GM23248 (cell line): ENCODE measurements around the gene TBC1D12. TPM values are rescaled to one million over a fixed set of nuclear protein-coding genes. Genes with fewer than 3 reads are reported as not detected.

Experiments
- DNase-seq: peaks from one replicate; pipeline ENCODE4 v3.0.0-alpha.2; 2015
- H2AFZ ChIP-seq: fragments of 200-600 bp; sonication (generic); 2 replicates; pipeline ENCODE4 v1.6.1; 2016; ENCODE audit warnings: antibody characterized with exemption
- H3F3A ChIP-seq: fragments of 200-600 bp; sonication (generic); 2 replicates; pipeline ENCODE4 v1.6.1; 2016; ENCODE audit warnings: mild to moderate bottlenecking, antibody characterized with exemption, mixed run types; ENCODE audit not compliant: insufficient read depth
- H3K27ac ChIP-seq: fragments of 200-600 bp; sonication (generic); 2 replicates; pipeline ENCODE4 v1.5.1; 2016; ENCODE audit warnings: mild to moderate bottlenecking
- H3K27me3 ChIP-seq: fragments of 200-600 bp; sonication (generic); replicated peaks from 2 replicates; pipeline ENCODE4 v1.6.1; 2016; ENCODE audit warnings: mild to moderate bottlenecking; ENCODE audit not compliant: insufficient read depth
- H3K36me3 ChIP-seq: fragments of 200-600 bp; sonication (generic); 2 replicates; pipeline ENCODE4 v1.6.1; 2016; ENCODE audit warnings: low read depth, mild to moderate bottlenecking
- H3K4me1 ChIP-seq: fragments of 200-600 bp; sonication (generic); 2 replicates; pipeline ENCODE4 v1.6.1; 2016; ENCODE audit warnings: mild to moderate bottlenecking; ENCODE audit not compliant: insufficient read depth
- H3K4me2 ChIP-seq: fragments of 200-600 bp; sonication (generic); one replicate; pipeline ENCODE4 v1.6.1; 2016; ENCODE audit warnings: mild to moderate bottlenecking; ENCODE audit not compliant: unreplicated experiment
- H3K4me3 ChIP-seq: fragments of 200-600 bp; sonication (generic); 2 replicates; pipeline ENCODE4 v1.5.1; 2016; ENCODE audit warnings: mild to moderate bottlenecking
- H3K79me2 ChIP-seq: fragments of 200-600 bp; sonication (generic); 2 replicates; pipeline ENCODE4 v1.6.1; 2016; ENCODE audit warnings: mild to moderate bottlenecking; ENCODE audit not compliant: insufficient read depth
- H3K9ac ChIP-seq: fragments of 200-600 bp; sonication (generic); 2 replicates; pipeline ENCODE4 v1.6.1; 2016; ENCODE audit warnings: mild to moderate bottlenecking
- H3K9me2 ChIP-seq: fragments of 200-600 bp; sonication (generic); 2 replicates; pipeline ENCODE4 v1.6.1; 2016; ENCODE audit warnings: mixed run types, mild to moderate bottlenecking, moderate library complexity; ENCODE audit not compliant: insufficient read depth
- H3K9me3 ChIP-seq: fragments of 200-600 bp; sonication (generic); one replicate; pipeline ENCODE4 v1.6.1; 2017; ENCODE audit warnings: low read depth
- H4K20me1 ChIP-seq: fragments of 200-600 bp; sonication (generic); 2 replicates; pipeline ENCODE4 v1.6.0; 2016; ENCODE audit not compliant: insufficient read depth
- EZH2 ChIP-seq: fragments of 200-600 bp; sonication (generic); IDR thresholded peaks from 2 replicates; pipeline ENCODE4 v1.6.1; 2018; ENCODE audit warnings: antibody characterized with exemption, mild to moderate bottlenecking; ENCODE audit not compliant: insufficient read depth, poor library complexity, severe bottlenecking
- EZH2phosphoT487 ChIP-seq: fragments of 200-600 bp; sonication (generic); IDR thresholded peaks from 2 replicates; pipeline ENCODE4 v1.6.1; 2018; ENCODE audit warnings: antibody characterized with exemption, moderate library complexity, mild to moderate bottlenecking, low read depth; ENCODE audit not compliant: insufficient read depth
- WGBS, 2 experiments: methylation state at CpG; one replicate each; pipeline ENCODE4 v1.1.6; 2015 to 2017; ENCODE audit warnings: low lambda C conversion rate in 2 of 2, low coverage in 1 of 2; ENCODE audit errors: missing lambda C conversion rate in 2 of 2; 5-methylcytosine and 5-hydroxymethylcytosine counted together
- in situ Hi-C: fragments of 300-500 bp; cut with MboI; formaldehyde crosslinking; loops from 2 replicates; pipeline ENCODE4 v1.15.0; 2020
- polyA plus RNA-seq: library from polyadenylated mRNA; unstranded; fragments of >200 nt; fragmentation: Nextera tagmentation; extraction: Ambion mirVana; gene quantifications from 2 replicates; pipeline ENCODE4 v1.2.1, GENCODE V29; 2016
- total RNA-seq: library from RNA; depleted of rRNA; stranded (reverse); fragments of >200 nt; shearing (Covaris generic); gene quantifications from 2 replicates; pipeline ENCODE4 v1.2.3, GENCODE V29; 2014

Gene TBC1D12
- total and polyA plus RNA-seq, 2 experiments from 2014 or later, result 6.5 to 12.9 TPM

DNA sequence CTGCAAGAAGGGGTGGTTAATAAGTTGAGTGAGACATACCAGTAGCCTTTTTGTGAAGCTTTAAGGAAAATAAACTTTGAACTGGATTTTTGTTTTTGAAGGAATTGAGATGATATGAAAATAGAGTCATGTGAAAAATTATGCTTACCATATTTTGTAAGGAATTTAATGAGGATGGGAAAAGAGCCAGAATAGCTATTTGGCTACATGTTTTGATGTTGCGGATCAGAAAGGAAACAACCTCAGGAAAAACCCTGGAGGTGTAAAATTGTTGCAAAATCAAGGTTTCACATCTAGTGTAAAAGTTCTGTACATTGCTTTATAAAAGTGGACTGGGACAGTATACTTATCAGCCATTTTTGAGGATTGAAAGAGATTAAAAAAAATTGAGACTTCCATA is 15.0 kb downstream of the TBC1D12 start:
- Histone ChIP-seq H3K27me3 (no peaks in the 10 kb centered on the region), H3K9me2 (no peaks in the 10 kb centered on the region), H3K79me2 (peaks cover 100% of the 10 kb centered on the region), H3F3A (no peaks in the 10 kb centered on the region), H3K9ac (no peak overlapping the region), H3K27ac (no peak overlapping the region), H3K9me3 (no peaks in the 10 kb centered on the region), H3K4me3 (no peak overlapping the region), H3K4me1 (no peaks in the 10 kb centered on the region), H4K20me1 (no peaks in the 10 kb centered on the region), H3K36me3 (no peaks in the 10 kb centered on the region), H3K4me2 (no peak overlapping the region), H2AFZ (no peak overlapping the region)
- WGBS, 2 experiments, result 77 to 92% methylated on average over 1 of the region's 1 CpG
- DNase-seq, result no peak
- TF ChIP-seq EZH2phosphoT487, result no peak
- no peak for TF ChIP-seq EZH2
- in situ Hi-C loops, result no loop called here

GRCh38 chr10:94420516-94420915 is 18.2 kb downstream of the TBC1D12 start:
- Histone ChIP-seq H3K79me2 (peaks cover 98% of the 10 kb centered on the region), H4K20me1 (no peaks in the 10 kb centered on the region), H3K4me3 (no peak overlapping the region), H3K36me3 (no peaks in the 10 kb centered on the region), H3K4me1 (peaks cover 11% of the 10 kb centered on the region), H2AFZ (no peak overlapping the region), H3K9me3 (no peaks in the 10 kb centered on the region), H3F3A (no peaks in the 10 kb centered on the region), H3K9me2 (no peaks in the 10 kb centered on the region), H3K9ac (no peak overlapping the region), H3K27ac (no peak overlapping the region), H3K4me2 (no peak overlapping the region), H3K27me3 (no peaks in the 10 kb centered on the region)
- WGBS, 2 experiments, result 87 to 91% methylated on average over 5 of the region's 5 CpGs
- no peak for DNase-seq
- in situ Hi-C loops, result no loop called here
- no peak for TF ChIP-seq EZH2
- TF ChIP-seq EZH2phosphoT487, result no peak

DNA sequence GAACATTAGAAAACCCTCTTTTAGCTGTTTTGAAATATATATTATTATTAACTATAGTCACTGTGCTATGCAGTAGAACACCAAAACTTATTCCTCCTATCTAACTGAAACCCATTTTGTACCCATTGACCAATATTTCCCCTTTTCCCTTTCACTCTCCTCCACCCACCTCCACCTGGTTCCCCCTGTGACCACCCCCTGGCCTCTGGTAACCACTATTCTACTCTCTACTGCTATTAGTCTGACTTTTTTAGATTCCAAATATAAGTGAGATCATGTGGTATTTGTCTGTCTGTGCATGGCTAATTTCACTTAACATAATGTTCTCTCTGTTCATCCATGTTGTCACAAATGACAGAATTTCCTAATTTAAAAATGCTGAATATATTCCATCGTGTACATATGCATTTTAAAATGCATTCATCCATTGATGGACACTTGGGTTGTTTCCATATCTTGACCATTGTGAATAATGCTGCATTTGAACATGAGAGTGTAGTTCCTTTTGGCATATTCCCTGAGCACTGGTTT is 18.7 kb downstream of the TBC1D12 start:
- Histone ChIP-seq H3K79me2 (peaks cover 96% of the 10 kb centered on the region), H2AFZ (no peak overlapping the region)

DNA sequence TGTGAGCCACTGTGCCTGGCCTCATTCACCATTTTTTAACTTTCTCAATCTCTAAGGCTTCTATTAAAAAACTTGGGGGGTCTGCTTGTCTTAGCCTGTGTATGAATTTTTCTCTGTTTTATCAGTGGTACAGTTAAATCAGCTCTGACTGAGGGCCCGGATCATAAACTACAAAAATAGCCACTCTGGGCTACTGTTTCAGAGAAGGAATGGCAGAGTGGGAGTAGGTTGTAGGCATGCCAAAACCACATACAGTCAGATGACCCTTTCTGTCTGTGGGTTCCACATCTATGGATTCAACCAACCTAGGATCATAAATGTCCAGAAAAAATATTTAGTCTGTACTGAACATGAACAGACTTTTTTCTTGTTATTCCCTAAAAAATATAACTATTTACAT is 21.3 kb downstream of the TBC1D12 start:
- peak overlapping the region; percentile 4 for H3K4me2 ChIP-seq
- no peak overlapping the region for H3K4me3 ChIP-seq
- 0 out of 2 replicates have a peak, but pooled peaks cover 4% of the 10 kb centered on the region for H3F3A ChIP-seq
- no peaks in the 10 kb centered on the region for H3K9me3 ChIP-seq
- no peaks in the 10 kb centered on the region for H3K36me3 ChIP-seq
- H4K20me1 ChIP-seq, result no peaks in the 10 kb centered on the region
- no peaks in the 10 kb centered on the region for H3K9me2 ChIP-seq
- no peaks in the 10 kb centered on the region for H3K27me3 ChIP-seq
- 0% methylated on average over 1 of the region's 1 CpG for WGBS, 2 experiments
- in situ Hi-C loops, result no loop called here
- H3K27ac ChIP-seq, result no peak overlapping the region
- H2AFZ ChIP-seq, result no peak overlapping the region
- TF ChIP-seq EZH2phosphoT487 (no peak), EZH2 (no peak)
- peaks cover 14% of the 10 kb centered on the region for H3K4me1 ChIP-seq
- H3K79me2 ChIP-seq, result peaks cover 96% of the 10 kb centered on the region
- no peak overlapping the region for H3K9ac ChIP-seq
- peak; percentile 67 for DNase-seq

More for the DNA sequence above, 18.7 kb downstream of the TBC1D12 start:
- no peak for TF ChIP-seq EZH2phosphoT487
- no peak for TF ChIP-seq EZH2
- no peaks in the 10 kb centered on the region for H3K9me3 ChIP-seq
- WGBS, 2 experiments, result 57 to 61% methylated on average over 1 of the region's 1 CpG
- H4K20me1 ChIP-seq, result no peaks in the 10 kb centered on the region
- H3K27ac ChIP-seq, result no peak overlapping the region
- in situ Hi-C loops, result no loop called here
- H3K4me1 ChIP-seq, result peaks cover 11% of the 10 kb centered on the region
- no peaks in the 10 kb centered on the region for H3K9me2 ChIP-seq
- no peak overlapping the region for H3K9ac ChIP-seq
- H3F3A ChIP-seq, result no peaks in the 10 kb centered on the region
- no peaks in the 10 kb centered on the region for H3K36me3 ChIP-seq
- H3K4me3 ChIP-seq, result no peak overlapping the region
- no peaks in the 10 kb centered on the region for H3K27me3 ChIP-seq
- no peak overlapping the region for H3K4me2 ChIP-seq
- DNase-seq, result no peak
